AG09309 (cell line): ENCODE measurements around the gene CARD16.
"Not testable (repeated sequence)": the region's sequence is repeated elsewhere in the genome, so short reads cannot be mapped to it uniquely, and the experiment has no call there.

Source experiments
- DNase-seq: peaks from one replicate; pipeline ENCODE4 v3.0.0-alpha.2; 2010; ENCODE audit warnings: low read depth
- H3K4me3 ChIP-seq: 2 replicates; pipeline ENCODE4 v1.5.1; 2011; ENCODE audit warnings: mild to moderate bottlenecking, low read depth, low read length, moderate library complexity; ENCODE audit not compliant: control insufficient read depth
- TF ChIP-seq, protein P1 (sequence below): IDR thresholded peaks from 2 replicates; pipeline ENCODE4 v1.5.1; 2011; ENCODE audit warnings: mild to moderate bottlenecking, low read depth, low read length, inconsistent platforms; ENCODE audit not compliant: insufficient read depth, control insufficient read depth; ENCODE audit errors: missing control alignments

CARD16 gene

DNA sequence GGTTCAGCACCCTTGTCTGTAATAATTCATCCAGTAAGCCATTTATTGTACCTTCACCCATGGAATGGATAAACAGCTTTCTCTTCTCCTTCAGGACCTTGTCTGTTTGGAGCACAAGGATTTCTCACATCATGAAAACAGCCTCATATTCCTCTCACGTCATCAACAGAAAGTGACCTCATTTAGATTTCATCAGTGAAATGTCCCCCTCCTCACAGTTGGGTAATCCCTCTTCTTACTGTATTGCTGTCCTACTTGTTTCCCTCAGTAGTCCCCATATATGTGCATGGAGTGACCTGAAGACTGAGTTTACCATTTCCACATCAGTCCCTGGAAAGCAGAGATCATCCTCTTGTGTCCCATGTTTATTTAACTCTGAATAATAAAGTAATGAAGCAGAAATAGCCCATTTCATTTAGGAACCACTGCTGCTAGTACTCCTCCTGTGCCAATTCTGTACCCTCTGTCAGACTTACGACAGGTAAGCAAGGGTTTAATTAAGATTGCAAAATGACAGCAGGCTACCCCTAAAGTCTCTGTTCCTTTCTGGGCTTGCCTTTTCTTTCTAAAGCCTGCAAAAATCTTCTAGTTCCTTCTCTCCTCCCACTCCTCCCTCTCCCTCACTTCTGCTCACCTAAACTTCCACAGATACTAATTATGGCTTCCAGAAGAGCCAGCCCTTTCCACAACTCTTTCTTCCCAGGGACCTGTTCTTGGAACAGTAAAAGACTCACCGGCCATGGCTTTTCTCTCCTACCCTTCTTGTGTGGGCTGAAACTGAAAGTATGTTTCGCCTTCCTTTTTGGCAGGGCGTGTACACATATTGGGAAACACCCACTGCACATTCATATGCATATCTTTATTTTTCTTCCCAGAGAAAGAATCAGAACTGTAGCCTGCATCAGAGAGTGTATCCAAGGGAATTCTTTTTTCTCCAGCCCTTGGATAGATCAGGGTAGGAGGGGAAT lies at the start of gene CARD16:
CARD16 (minus strand) TSS at position 779 of the 968 bp plus-strand sequence; CDS start at position 741, 38 bp downstream.
- H3K4me3 ChIP-seq, DNase-seq: not testable (repeated sequence)

- no peak for DNase-seq
- no peak overlapping the region for H3K4me3 ChIP-seq
- TF ChIP-seq, protein P1, sequence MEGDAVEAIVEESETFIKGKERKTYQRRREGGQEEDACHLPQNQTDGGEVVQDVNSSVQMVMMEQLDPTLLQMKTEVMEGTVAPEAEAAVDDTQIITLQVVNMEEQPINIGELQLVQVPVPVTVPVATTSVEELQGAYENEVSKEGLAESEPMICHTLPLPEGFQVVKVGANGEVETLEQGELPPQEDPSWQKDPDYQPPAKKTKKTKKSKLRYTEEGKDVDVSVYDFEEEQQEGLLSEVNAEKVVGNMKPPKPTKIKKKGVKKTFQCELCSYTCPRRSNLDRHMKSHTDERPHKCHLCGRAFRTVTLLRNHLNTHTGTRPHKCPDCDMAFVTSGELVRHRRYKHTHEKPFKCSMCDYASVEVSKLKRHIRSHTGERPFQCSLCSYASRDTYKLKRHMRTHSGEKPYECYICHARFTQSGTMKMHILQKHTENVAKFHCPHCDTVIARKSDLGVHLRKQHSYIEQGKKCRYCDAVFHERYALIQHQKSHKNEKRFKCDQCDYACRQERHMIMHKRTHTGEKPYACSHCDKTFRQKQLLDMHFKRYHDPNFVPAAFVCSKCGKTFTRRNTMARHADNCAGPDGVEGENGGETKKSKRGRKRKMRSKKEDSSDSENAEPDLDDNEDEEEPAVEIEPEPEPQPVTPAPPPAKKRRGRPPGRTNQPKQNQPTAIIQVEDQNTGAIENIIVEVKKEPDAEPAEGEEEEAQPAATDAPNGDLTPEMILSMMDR: no peak
These were observed 47.4 kb upstream of the CARD16 start for GRCh38 chr11:105092256-105093239.

DNA sequence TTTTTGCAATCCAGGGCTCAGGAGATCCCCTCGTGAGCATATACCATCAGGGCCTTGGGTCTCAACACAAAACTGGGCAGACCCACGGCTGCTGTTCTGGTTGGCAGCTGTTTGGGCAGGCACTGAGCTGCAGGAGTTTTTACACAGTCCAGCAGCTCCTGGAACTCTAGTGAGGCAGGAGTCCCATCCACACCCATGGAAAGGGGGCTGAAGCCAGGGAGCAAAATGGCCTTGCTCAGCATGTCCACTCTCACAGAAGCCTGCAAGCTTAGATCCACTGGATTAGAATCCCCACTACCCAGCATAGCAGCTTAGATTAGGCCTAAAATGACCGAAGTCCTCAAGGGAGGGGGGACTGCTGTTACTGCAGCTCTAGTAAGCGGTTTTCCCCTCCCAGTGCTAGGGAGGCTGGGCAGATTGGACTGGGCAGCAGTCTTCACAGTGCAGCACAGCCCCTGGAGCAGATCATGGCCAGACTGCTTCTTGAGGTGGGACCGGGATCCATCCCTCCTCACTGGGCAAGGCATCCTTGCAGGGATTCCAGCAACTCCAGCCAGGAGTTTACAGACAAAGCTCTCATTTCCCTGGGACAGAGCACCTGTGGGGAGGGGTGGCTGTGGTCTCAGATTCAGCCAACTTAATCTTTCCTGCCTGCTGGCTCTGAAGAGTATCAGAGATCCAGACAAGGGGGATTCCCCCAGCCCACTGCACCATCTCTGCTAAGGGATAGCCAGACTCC lies 36.4 kb upstream of the CARD16 start:
- TF ChIP-seq, protein P1: no peak
- no peak overlapping the region for H3K4me3 ChIP-seq
- DNase-seq: no peak

GRCh38 chr11:105080171-105080906 lies 35.2 kb upstream of the CARD16 start:
- not testable (repeated sequence) for H3K4me3 ChIP-seq, DNase-seq

DNA sequence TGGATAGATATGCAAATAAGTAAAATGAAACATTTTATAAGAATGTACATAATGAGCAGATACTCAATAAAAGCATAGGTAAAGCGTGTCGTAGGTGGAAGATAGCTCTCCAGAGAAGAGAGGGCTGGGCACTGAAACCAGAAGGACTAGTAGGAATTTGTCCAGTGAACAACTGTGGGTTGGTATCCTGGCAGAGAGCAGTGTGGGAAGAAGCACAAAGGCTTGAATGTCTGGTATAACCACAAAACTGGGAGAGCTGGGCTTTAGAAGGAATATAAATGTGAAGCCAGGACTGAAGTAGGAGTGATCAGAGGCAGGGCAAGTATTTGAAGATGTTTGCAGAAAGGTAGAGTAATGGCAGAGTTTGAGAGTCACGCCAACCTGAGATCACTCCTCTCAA lies 33.1 kb upstream of the CARD16 start:
- TF ChIP-seq, protein P1: no peak
- no peak overlapping the region for H3K4me3 ChIP-seq
- no peak for DNase-seq

DNA sequence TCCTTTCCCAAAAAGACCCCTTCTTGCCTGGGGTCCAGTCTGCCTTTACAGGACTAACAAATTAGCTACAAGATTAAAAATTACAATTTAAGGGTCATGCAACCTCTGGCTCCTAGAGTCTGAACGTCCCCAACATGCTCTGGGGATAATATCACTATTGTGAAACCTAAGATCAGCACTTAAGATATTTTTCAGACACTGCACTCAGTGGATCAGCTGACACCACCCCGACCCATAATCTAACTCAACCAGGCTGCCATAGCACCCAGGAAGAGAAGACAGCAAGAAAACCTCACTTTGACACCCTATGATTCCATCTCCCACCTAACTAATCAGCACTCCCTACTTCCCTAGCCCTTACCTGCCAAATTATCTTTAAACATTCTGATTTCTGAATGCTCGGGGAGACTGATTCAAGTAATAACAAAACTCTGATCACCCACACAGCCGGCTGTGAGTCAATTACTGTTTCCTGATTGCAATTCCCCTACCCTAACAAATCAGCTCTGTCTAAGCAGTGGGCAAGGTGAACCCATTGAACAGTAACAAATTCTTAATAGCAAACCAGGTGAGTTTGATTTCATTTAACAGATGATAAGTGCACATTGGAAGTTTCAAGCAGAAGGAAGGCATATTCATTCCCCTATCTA lies 32.1 kb upstream of the CARD16 start:
- not testable (repeated sequence) for DNase-seq, H3K4me3 ChIP-seq

DNA sequence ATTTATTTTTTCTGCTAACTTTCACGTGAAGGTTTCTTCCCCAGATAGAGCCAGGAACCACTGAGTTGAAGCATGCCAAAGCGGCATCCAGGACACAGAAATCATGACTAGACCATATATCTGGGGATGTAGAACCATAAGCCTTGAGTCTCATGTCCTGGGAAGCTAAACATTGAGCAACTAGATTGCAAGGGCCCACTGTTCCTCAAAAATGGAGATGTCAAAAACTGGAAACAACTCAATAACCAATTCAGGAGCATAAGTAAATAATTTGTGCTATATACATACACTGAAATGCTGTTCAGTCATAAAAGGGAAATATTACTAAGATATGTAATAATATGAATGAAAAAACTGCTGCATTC lies 29.0 kb upstream of the CARD16 start:
- DNase-seq: no peak
- TF ChIP-seq, protein P1: no peak
- no peak overlapping the region for H3K4me3 ChIP-seq
